Stimulated activated effector memory CD8-positive, alpha-beta T cell treated with anti-CD3 and anti-CD28 coated beads, Interleukin-12 subunit alpha, Interleukin-12 subunit beta, amount 100 ng/mL, for 72 hours (primary cell): ENCODE data around the gene SPPL3.

Experiments
- ATAC-seq: fragments of 150-1000 bp; cut with Tn5 transposase; 2 replicates; pipeline ENCODE4 v1.10.0; 2021
- DNase-seq, 2 donors: peaks; one replicate each; pipeline ENCODE4 v3.0.0; 2021 to 2022; ENCODE audit warnings: low spot score in 2 of 2
- H3K27ac Mint-ChIP-seq: one replicate; pipeline ENCODE4 v1.8.0; 2022; ENCODE audit warnings: mild to moderate bottlenecking, mixed read lengths
- H3K36me3 Mint-ChIP-seq: one replicate; pipeline ENCODE4 v1.8.0; 2022; ENCODE audit warnings: mild to moderate bottlenecking, mixed read lengths
- H3K4me1 Mint-ChIP-seq: one replicate; pipeline ENCODE4 v1.8.0; 2022; ENCODE audit warnings: mixed read lengths
- H3K4me3 Mint-ChIP-seq: one replicate; pipeline ENCODE4 v1.8.0; 2022; ENCODE audit warnings: mild to moderate bottlenecking, mixed read lengths
- H3K9me3 Mint-ChIP-seq: one replicate; pipeline ENCODE4 v1.8.0; 2022; ENCODE audit warnings: mixed read lengths

SPPL3 gene

DNA sequence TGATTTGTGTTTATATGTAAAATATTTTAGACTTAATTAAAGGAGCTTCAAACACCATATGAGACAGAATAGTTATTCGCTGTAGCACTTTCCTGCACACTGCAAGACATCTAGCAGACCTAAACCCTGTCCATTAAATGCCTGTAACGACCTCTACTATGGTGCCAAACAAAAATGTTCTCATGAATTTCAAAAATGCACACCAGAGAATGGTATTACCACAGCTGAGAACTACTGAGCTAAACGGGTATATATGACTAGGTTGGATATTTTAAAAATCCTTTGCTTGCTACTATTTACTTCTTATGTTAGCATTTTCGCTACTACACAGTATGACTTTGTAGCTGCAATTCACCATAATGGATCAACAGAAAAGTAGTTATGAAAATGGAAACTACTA is 34.8 kb downstream of the SPPL3 start:
- H3K36me3 Mint-ChIP-seq = peaks cover 11% of the 10 kb centered on the region
- H3K27ac Mint-ChIP-seq = no peak overlapping the region
- no peaks in the 10 kb centered on the region for H3K9me3 Mint-ChIP-seq
- no peak overlapping the region for H3K4me3 Mint-ChIP-seq
- peaks cover 55% of the 10 kb centered on the region for H3K4me1 Mint-ChIP-seq
- ATAC-seq (no peak), DNase-seq (no peak)

DNA sequence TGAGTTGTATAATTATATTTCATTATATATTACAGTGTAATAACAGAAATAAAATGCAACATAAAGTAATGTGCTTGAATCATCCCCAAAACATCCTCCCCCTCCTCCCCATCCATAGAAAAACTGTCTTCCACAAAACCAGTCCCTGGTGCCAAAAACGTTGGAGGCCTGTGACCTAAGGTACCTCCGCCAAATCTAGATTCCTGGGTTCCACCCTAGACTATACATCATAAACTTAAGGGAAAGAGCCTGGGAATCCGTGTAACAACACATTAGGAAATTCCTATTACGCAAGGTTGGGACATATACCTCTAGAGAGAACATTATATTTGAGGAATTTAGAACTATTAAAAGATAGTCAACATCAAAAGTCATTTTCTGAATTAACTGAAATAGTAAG is 38.0 kb downstream of the SPPL3 start:
- Mint-ChIP-seq H3K9me3 (no peaks in the 10 kb centered on the region), H3K27ac (no peak overlapping the region), H3K4me3 (no peak overlapping the region), H3K36me3 (peaks cover 6% of the 10 kb centered on the region), H3K4me1 (peaks cover 47% of the 10 kb centered on the region)
- ATAC-seq (no peak), DNase-seq (no peak)

DNA sequence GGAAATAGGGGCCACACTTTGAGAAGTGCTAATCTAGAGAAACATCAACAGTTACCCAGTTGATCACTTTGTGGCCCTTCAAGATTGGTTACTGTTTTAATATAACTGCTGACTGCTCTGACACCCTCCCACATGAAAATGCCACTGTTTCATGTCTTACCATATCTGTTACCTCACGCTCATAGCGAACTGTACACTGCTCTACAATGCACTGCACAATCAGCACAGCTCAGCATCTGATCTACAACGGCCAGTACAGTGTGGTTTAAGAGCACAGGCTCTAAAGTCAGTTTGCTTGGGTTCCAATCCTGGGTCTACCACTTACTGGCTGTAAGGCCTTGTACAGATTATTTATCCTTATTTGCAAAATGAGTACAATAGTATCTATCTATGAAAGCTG is 39.1 kb downstream of the SPPL3 start:
- no peak for DNase-seq
- no peaks in the 10 kb centered on the region for H3K9me3 Mint-ChIP-seq
- peaks cover 6% of the 10 kb centered on the region for H3K36me3 Mint-ChIP-seq
- no peak overlapping the region for H3K27ac Mint-ChIP-seq
- no peak overlapping the region for H3K4me3 Mint-ChIP-seq
- H3K4me1 Mint-ChIP-seq = peaks cover 44% of the 10 kb centered on the region
- peak; percentile 99 for ATAC-seq

DNA sequence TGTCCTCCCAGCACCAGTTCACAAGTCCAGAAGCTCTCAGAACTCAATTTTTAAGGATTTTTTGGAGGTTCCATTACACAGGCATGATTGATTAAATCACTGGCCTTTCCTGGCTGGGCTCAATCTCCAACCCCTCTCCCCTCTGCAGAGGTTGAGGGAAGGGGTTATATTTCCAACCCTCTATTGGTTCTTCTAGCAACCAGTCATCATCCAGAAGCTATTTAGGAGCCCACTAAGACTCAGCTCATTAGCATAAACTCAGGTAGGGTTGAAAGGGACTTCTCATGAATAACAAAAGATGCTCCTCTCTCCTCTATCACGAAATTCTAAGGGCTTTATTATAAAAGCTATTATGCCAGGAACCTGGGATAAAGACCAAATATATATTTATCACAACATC is 41.5 kb downstream of the SPPL3 start:
- DNase-seq (no peak), ATAC-seq (no peak)
- H3K27ac Mint-ChIP-seq = peak overlapping the region; percentile 29
- H3K4me3 Mint-ChIP-seq = no peak overlapping the region
- peaks cover 8% of the 10 kb centered on the region for H3K36me3 Mint-ChIP-seq
- peaks cover 41% of the 10 kb centered on the region for H3K4me1 Mint-ChIP-seq
- peaks cover 4% of the 10 kb centered on the region for H3K9me3 Mint-ChIP-seq

DNA sequence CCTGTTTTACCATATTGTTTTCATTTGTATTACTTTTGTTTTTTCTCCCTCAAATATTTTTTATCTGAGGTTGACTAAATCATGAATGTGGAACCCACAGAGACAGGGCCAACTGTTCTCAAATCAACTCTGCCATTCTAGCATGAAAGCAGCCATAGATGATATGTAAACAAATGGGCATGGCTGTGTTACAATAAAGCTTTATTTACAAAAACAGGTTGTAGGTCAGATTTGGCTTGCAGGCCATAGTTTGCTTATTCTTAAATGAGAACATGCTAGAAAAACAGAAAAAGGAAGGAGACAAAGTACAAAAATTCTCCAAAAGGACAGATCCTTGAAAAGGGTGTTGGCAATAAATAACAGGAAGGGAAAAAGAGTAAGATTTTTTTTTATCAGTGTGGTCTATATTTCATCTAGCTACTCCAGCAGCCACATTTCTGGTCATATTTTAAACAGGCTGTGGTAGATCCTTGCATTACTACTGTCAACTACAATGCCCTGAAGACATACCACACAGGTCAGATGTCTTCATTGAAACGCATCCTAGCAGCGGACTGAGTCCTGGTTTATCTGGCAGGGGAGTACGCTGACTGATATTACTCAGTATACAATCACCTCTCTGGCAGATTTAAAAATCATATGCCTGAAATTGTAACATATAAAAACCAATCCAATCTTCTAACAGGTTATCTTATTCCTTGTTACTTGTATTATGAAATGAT is 42.9 kb downstream of the SPPL3 start:
- ATAC-seq = no peak
- no peak overlapping the region for H3K4me3 Mint-ChIP-seq
- H3K36me3 Mint-ChIP-seq = peaks cover 7% of the 10 kb centered on the region
- no peak for DNase-seq
- H3K9me3 Mint-ChIP-seq = peaks cover 4% of the 10 kb centered on the region
- H3K4me1 Mint-ChIP-seq = peaks cover 53% of the 10 kb centered on the region
- no peak overlapping the region for H3K27ac Mint-ChIP-seq

DNA sequence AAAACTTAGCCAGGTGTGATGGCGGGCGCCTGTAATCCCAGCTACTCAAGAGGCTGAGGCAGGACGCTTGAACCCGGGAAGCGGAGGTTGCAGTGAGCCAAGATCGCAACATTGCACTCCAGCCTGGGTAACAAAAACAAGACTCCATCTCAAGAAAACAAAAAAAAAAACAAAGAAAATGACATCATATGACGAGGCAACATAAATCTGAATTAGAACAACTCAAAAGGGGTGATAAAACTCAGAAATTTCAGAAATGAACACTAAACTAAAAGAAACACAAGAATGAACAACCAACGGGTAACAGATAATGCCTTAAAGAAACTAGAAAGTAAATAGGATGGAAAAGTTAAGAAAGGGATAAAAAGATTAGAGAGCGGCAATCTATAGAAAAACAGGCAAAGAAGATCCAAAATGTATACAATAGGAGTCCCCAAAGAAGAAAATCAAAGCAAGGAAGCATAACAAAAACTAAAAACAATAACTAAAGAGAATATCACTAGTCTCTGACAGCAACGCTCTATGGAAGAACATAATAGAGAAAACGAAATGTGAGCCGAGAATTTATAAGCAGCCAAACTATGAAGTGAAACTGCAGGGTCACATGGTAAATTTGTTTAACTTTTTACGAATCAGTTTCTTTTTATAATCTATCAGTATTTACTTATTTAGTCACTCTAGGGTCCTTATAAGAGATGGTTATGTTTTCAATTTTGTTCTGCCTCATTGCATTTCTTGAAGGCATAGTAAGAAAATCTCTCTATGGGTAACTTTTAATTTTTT is 45.7 kb downstream of the SPPL3 start:
- ATAC-seq = no peak
- peaks cover 14% of the 10 kb centered on the region for H3K36me3 Mint-ChIP-seq
- H3K4me1 Mint-ChIP-seq = peaks cover 45% of the 10 kb centered on the region
- DNase-seq = no peak
- no peak overlapping the region for H3K27ac Mint-ChIP-seq
- H3K9me3 Mint-ChIP-seq = peaks cover 4% of the 10 kb centered on the region
- no peak overlapping the region for H3K4me3 Mint-ChIP-seq

DNA sequence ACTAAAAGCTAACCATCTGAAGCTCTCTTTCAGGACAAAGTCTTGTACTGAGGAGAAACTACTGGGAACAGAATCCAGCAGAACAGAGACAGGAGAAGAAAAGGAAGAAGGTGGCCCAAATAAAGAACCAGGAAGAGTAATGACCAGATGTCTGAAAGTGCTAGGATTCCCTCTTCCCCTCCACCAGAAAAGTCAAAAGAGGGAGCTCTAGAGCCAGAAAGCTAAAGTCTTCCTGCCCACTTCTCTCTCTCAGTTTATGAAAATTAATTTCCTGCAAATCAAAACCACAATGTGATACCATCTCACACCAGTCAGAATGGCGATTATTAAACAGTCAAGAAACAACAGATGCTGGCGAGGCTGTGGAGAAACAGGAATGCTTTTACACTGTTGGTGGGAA is 47.2 kb downstream of the SPPL3 start:
- Mint-ChIP-seq H3K4me1 (peaks cover 41% of the 10 kb centered on the region), H3K27ac (peak overlapping the region; percentile 51), H3K9me3 (peaks cover 4% of the 10 kb centered on the region), H3K4me3 (no peak overlapping the region), H3K36me3 (peaks cover 14% of the 10 kb centered on the region)
- no peak for DNase-seq
- ATAC-seq = peak; percentile 55

DNA sequence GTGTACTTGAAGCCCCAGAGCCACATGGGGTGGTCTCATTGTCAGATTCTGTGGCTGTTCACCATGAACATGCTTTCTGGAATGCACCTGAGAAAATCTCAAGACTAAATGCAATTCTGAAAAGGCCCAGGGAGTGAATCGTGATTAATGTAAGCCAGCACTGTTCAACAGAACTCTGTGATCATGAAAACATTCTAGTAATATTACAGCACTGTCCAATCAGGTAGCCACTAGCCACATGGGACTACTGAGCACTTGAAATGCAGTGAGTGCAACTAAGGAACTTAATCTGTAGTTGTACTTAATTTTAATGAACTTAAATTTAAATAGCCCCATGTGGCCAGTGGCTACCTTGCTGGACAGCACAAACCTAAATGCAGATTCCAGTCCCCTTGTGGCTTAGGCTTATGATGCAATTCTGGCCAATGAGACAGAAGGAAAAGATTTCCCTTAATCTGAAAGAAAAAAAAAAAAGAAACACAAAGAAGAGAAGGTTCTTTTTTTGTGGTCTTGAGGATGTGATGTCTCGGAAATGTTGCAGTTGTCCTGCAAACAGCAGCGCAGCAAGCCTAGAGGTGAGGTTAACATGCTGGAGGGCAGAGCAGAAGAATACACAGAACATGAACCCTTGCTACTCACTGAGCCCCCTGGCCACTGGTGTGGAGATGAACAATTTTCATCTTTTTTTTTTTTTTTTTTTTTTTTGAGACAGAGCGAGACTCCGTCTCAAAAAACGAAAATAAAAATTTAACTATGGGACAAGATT is 48.2 kb downstream of the SPPL3 start:
- Mint-ChIP-seq H3K36me3 (peaks cover 14% of the 10 kb centered on the region), H3K27ac (peak overlapping the region; percentile 51), H3K4me3 (no peak overlapping the region), H3K4me1 (peaks cover 46% of the 10 kb centered on the region), H3K9me3 (peaks cover 4% of the 10 kb centered on the region)
- ATAC-seq (no peak), DNase-seq (no peak)

DNA sequence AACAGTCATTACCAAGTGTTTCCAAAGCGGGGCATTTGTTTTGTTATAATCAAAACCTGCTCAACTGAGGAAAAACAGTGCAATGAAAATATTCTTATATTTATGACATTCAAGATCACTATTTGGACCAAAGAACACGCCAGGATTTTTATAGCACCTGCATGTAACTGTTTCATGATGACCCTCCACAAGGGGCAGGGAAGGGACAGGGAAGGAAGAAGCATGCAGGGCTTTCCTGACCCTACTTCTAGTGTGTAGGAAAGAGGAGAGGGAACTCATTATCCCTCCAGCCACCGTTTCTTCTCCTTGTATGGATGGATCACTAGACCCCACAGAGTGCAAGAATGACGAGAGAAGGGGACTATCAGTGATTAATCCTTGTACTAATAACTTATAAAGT is 49.4 kb downstream of the SPPL3 start:
- Mint-ChIP-seq H3K4me1 (peaks cover 51% of the 10 kb centered on the region), H3K9me3 (peaks cover 4% of the 10 kb centered on the region)

DNA sequence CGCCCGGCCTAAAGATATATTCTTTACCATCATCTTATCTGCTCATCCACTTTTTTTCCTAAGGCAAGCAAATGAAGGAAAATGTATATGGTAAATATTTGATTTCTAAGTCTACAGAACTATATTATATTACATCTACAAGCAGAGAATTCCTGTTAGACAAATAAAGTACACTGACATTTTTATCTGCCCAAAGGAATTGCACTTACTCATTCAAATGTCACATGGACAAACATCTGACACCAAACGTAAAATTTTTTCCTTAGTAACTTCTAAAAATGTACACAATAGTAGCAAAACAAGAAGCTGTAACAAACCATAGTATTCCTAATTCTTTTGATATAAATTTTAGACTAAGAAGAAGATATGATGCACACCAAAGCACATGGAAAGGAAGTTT is 51.0 kb downstream of the SPPL3 start:
- DNase-seq = no peak
- H3K36me3 Mint-ChIP-seq = peaks cover 14% of the 10 kb centered on the region
- H3K27ac Mint-ChIP-seq = no peak overlapping the region
- peaks cover 51% of the 10 kb centered on the region for H3K4me1 Mint-ChIP-seq
- no peaks in the 10 kb centered on the region for H3K9me3 Mint-ChIP-seq
- no peak overlapping the region for H3K4me3 Mint-ChIP-seq
- no peak for ATAC-seq

More for the DNA sequence above, 49.4 kb downstream of the SPPL3 start:
- ATAC-seq = no peak
- Mint-ChIP-seq H3K4me3 (no peak overlapping the region), H3K27ac (no peak overlapping the region), H3K36me3 (peaks cover 14% of the 10 kb centered on the region)
- DNase-seq = no peak

DNA sequence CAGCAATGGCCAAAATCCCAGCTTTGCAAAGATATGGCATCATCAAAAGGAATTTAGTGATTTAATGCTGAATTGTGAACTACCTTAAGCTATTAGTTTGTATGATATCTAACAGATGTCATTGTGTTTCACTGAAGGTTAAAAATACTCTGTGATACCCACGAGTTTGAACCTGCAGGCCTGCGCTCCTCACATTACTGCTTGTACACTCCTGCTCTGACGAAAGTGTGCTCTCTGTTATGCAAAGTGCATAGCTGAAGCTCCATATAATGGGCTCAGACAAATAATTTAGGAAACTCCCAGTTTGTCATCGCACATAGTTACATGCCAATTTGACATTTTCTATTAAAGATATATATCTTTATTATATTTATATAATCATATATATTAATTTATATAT is 52.2 kb downstream of the SPPL3 start:
- peaks cover 52% of the 10 kb centered on the region for H3K4me1 Mint-ChIP-seq
- no peak overlapping the region for H3K4me3 Mint-ChIP-seq
- H3K9me3 Mint-ChIP-seq = no peaks in the 10 kb centered on the region
- ATAC-seq (no peak), DNase-seq (no peak)
- H3K27ac Mint-ChIP-seq = no peak overlapping the region
- H3K36me3 Mint-ChIP-seq = peaks cover 7% of the 10 kb centered on the region

DNA sequence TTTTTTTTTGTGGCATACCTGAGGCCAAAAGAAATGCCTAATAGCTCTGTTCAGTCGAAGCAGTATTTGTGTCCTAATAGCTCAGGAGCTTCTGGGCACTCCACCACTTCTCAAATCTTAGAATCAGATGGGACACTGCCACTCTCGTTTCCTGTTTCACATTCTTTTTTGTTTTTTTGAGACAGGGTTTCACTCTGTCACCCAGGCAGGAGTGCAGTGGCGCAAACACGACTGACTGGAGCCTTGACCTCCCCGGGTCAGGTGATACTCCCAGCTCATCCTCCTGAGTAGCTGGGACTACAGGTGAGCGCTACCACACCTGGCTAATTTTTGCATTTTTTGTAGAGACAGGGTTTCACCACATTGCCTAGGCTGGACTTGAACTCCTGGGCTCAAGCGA is 52.7 kb downstream of the SPPL3 start:
- DNase-seq (no peak), ATAC-seq (no peak)
- Mint-ChIP-seq H3K4me1 (peaks cover 50% of the 10 kb centered on the region), H3K9me3 (no peaks in the 10 kb centered on the region), H3K4me3 (no peak overlapping the region), H3K27ac (no peak overlapping the region), H3K36me3 (peaks cover 7% of the 10 kb centered on the region)

DNA sequence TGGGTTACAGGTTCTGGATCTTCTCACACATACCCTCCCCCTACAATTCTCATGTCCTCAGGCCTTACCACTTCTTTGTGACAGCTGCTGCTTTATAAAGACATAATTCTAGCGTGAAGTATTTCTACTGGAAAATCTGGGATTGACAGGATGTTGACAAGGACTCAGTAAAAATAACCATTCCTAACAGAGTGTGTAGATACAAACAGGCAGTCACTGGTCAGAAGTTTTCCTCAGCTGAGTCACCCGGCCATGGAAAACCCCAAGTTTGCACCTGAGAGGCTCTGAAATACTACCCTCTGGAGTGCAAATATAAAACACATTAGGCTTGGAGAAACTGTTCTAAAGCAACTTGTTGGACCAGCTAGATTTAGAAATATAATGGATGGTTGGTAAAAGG is 54.4 kb downstream of the SPPL3 start:
- ATAC-seq (no peak), DNase-seq (no peak)
- Mint-ChIP-seq H3K4me1 (peaks cover 55% of the 10 kb centered on the region), H3K27ac (no peak overlapping the region), H3K4me3 (no peak overlapping the region), H3K36me3 (peaks cover 7% of the 10 kb centered on the region), H3K9me3 (no peaks in the 10 kb centered on the region)

DNA sequence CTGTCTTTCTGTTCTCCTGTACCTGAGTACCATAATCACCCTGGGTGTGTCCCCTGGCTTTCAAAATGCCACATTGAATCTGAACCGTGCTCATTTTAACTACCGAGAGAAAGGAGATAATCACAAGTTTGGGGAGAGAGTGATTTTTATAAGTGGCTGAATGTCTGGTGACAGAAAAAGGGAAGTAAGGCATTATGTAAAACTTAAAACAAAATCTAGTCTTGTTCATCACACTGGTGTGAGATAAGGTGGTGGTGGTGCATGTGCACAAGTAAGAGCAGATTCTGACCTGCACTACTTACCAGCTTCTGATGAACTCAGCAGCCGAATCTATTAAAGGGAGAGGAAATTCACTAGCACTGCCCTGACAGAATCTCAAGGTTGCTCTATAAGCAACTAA is 56.3 kb downstream of the SPPL3 start:
- Mint-ChIP-seq H3K27ac (peak overlapping the region; percentile 55), H3K4me1 (peaks cover 57% of the 10 kb centered on the region)
- ATAC-seq = no peak

DNA sequence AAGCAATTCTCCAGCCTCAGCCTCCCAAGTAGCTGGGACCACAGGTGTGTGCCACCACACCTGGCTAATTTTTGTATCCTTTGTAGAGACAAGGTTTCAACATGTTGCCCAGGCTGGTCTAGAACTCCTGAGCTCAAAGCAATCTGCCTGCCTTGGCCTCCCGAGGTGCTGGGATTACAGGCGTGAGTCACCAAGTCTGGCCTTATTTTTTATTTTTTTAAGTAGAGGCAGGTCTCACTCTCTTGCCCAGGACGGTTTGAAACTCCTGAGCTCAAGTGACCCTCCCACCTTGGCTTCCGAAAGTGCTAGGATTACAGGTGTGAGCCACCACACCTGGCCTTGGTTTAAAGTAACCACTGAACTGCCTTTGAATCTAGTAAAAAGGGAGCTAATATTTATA is 56.8 kb downstream of the SPPL3 start:
- Mint-ChIP-seq H3K36me3 (no peaks in the 10 kb centered on the region), H3K27ac (peak overlapping the region; percentile 55), H3K9me3 (no peaks in the 10 kb centered on the region), H3K4me3 (no peak overlapping the region), H3K4me1 (peaks cover 57% of the 10 kb centered on the region)
- DNase-seq (no peak), ATAC-seq (no peak)

More for the DNA sequence above, 56.3 kb downstream of the SPPL3 start:
- Mint-ChIP-seq H3K4me3 (no peak overlapping the region), H3K36me3 (no peaks in the 10 kb centered on the region), H3K9me3 (no peaks in the 10 kb centered on the region)
- no peak for DNase-seq
